K562 (cell line): ENCODE data around the gene GPR139. TPM values are rescaled to one million over a fixed set of nuclear protein-coding genes. Genes with fewer than 3 reads are reported as not detected.

ENCODE experiments used
- ATAC-seq: fragments of 200-7000 bp; cut with Tn5 transposase; 3 replicates; pipeline ENCODE4 v1.9.1; 2020; ENCODE audit warnings: moderate library complexity
- BruUV-seq: library from RNA; stranded (reverse); fragments of 400-500 nt; replicated peaks from 2 replicates; lab custom pipeline; 2021; lab: Mats Ljungman, UMichigan
- CTCF ChIA-PET: fragments of 300-600 bp; formaldehyde crosslinking; extraction: SDS; loops from one replicate; lab custom pipeline; 2021; ENCODE audit warnings: low intra/inter-chr PET ratio; lab: Yijun Ruan, JAX
- POLR2A ChIA-PET: fragments of 300-600, 350-650 bp; sonication (Branson Sonifier 250); formaldehyde crosslinking; extraction: SDS; loops from one replicate; lab custom pipeline; 2021; ENCODE audit warnings: antibody characterized with exemption, inconsistent platforms; lab: Yijun Ruan, JAX
- DNase-seq, 4 experiments: peaks; one replicate each; pipeline versions ENCODE4 v3.0.0 to v3.0.0-alpha.2; 2011 to 2018; ENCODE audit warnings: low spot score in 3 of 4, mixed read lengths in 3 of 4; ENCODE audit errors: extremely low read depth in 1 of 4
- FAIRE-seq: peaks from 2 replicates; lab custom pipeline; 2011; peaks lifted over from hg19 to GRCh38; lab: Jason Lieb, UNC
- H2AFZ ChIP-seq: 2 replicates; pipeline ENCODE4 v1.6.0; 2011; ENCODE audit warnings: low read depth, low read length, control low read depth, inconsistent platforms
- H3K27ac ChIP-seq: fragments of 200-600 bp; 3 replicates; pipeline ENCODE4 v1.8.0; 2011; ENCODE audit warnings: low read depth, mild to moderate bottlenecking, control low read depth, inconsistent platforms, low read length, moderate library complexity, mixed read lengths; ENCODE audit errors: extremely low read depth
- H3K27me3 ChIP-seq, 2 experiments: fragments of 300-600 bp in 1 of 2; 2 replicates in 1 of 2; 3 replicates in 1 of 2; pipeline versions ENCODE4 v1.6.0 to v1.8.0; 2011; ENCODE audit warnings: inconsistent platforms in 2 of 2, low read length in 2 of 2, mild to moderate bottlenecking in 1 of 2, mixed read lengths in 1 of 2, moderate library complexity in 1 of 2; ENCODE audit not compliant: control insufficient read depth in 2 of 2, insufficient read depth in 2 of 2
- H3K36me3 ChIP-seq: fragments of 300-600 bp; 3 replicates; pipeline ENCODE4 v1.8.0; 2011; ENCODE audit warnings: mild to moderate bottlenecking, low read length, inconsistent platforms; ENCODE audit not compliant: control insufficient read depth, insufficient read depth
- H3K4me1 ChIP-seq, 2 experiments: fragments of 200-600 bp in 1 of 2; replicated peaks in 1 of 2; 2 replicates in 1 of 2; 3 replicates in 1 of 2; pipeline versions ENCODE4 v1.5.1 to v1.8.0; 2011; ENCODE audit warnings: inconsistent platforms in 2 of 2, low read length in 2 of 2, mild to moderate bottlenecking in 1 of 2, mixed read lengths in 1 of 2, moderate library complexity in 1 of 2; ENCODE audit not compliant: control insufficient read depth in 2 of 2, insufficient read depth in 2 of 2
- H3K4me2 ChIP-seq: 2 replicates; pipeline ENCODE4 v1.6.1; 2011; ENCODE audit warnings: low read length, control low read depth, inconsistent platforms, mixed read lengths; ENCODE audit not compliant: insufficient read depth
- H3K4me3 ChIP-seq: fragments of 200-600 bp; sonication (generic), shearing (Covaris generic); 2 replicates; pipeline ENCODE4 v1.5.1; 2016; ENCODE audit warnings: control low read depth, inconsistent platforms
- H3K79me2 ChIP-seq: fragments of 200-600 bp; 3 replicates; pipeline ENCODE4 v1.8.0; 2011; ENCODE audit warnings: low read length, inconsistent platforms; ENCODE audit not compliant: control insufficient read depth, insufficient read depth
- H3K9ac ChIP-seq, 2 experiments: 2 replicates each; pipeline versions ENCODE4 v1.6.0 to v1.6.1; 2011; ENCODE audit warnings: low read depth in 2 of 2, low read length in 2 of 2, control low read depth in 1 of 2, inconsistent platforms in 1 of 2, mild to moderate bottlenecking in 1 of 2, mixed read lengths in 1 of 2; ENCODE audit not compliant: insufficient read depth in 1 of 2
- H3K9me1 ChIP-seq: one replicate; pipeline ENCODE4 v1.6.0; 2011; ENCODE audit warnings: inconsistent platforms, mild to moderate bottlenecking, low read length, moderate library complexity; ENCODE audit not compliant: control insufficient read depth, insufficient read depth
- H3K9me3 ChIP-seq: replicated peaks from 2 replicates; pipeline ENCODE4 v1.5.1; 2011; ENCODE audit warnings: low read depth, low read length, inconsistent platforms; ENCODE audit not compliant: control insufficient read depth, insufficient read depth
- H4K20me1 ChIP-seq: replicated peaks from 2 replicates; pipeline ENCODE4 v1.6.1; 2011; ENCODE audit warnings: low read length, inconsistent platforms, mixed read lengths; ENCODE audit not compliant: control insufficient read depth, insufficient read depth
- ASH1L ChIP-seq: fragments of 450-650 bp; IDR thresholded peaks from 2 replicates; pipeline ENCODE4 v1.6.1; 2018; ENCODE audit warnings: borderline replicate concordance, mild to moderate bottlenecking, low read depth; ENCODE audit not compliant: partially characterized antibody
- ATF1 ChIP-seq, 2 experiments: fragments of 450-650 bp in 1 of 2; IDR thresholded peaks; 2 replicates each; pipeline ENCODE4 v1.6.1; 2016; ENCODE audit warnings: missing compliant biosample characterization in 1 of 2, missing genetic modification characterization in 1 of 2
- ATF7 ChIP-seq: fragments of 450-650 bp; IDR thresholded peaks from 2 replicates; pipeline ENCODE4 v1.7.1; 2014; ENCODE audit warnings: mild to moderate bottlenecking, moderate library complexity
- CREM ChIP-seq: IDR thresholded peaks from 2 replicates; pipeline ENCODE4 v1.6.1; 2014; ENCODE audit warnings: antibody characterized with exemption, low read depth
- CTBP1 ChIP-seq: fragments of 450-650 bp; IDR thresholded peaks from 2 replicates; pipeline ENCODE4 v1.6.1; 2016; ENCODE audit warnings: borderline replicate concordance
- HDAC2 ChIP-seq: fragments of 450-650 bp; IDR thresholded peaks from 2 replicates; pipeline ENCODE4 v1.6.1; 2016; ENCODE audit warnings: mild to moderate bottlenecking
- HDGF ChIP-seq: fragments of 450-650 bp; IDR thresholded peaks from 2 replicates; pipeline ENCODE4 v1.6.1; 2016
- KLF10 ChIP-seq: fragments of 250-450 bp; sonication (Bioruptor Pico); IDR thresholded peaks from 2 replicates; pipeline ENCODE4 v1.6.1; 2021; ENCODE audit warnings: matching md5 sums
- L3MBTL2 ChIP-seq: fragments of 450-650 bp; IDR thresholded peaks from 2 replicates; pipeline ENCODE4 v1.6.1; 2016; ENCODE audit warnings: mild to moderate bottlenecking, moderate library complexity
- MAFF ChIP-seq: IDR thresholded peaks from 2 replicates; pipeline ENCODE4 v1.6.1; 2012; ENCODE audit warnings: low read length, improper control_type of control experiment
- MAFK ChIP-seq: IDR thresholded peaks from 2 replicates; pipeline ENCODE4 v1.6.1; 2011; ENCODE audit warnings: low read length, improper control_type of control experiment
- NCOA1 ChIP-seq: fragments of 450-650 bp; IDR thresholded peaks from 2 replicates; pipeline ENCODE4 v1.6.1; 2016; ENCODE audit warnings: low read depth
- NEUROD1 ChIP-seq: fragments of 150-350 bp; IDR thresholded peaks from 2 replicates; pipeline ENCODE4 v1.6.1; 2014; ENCODE audit warnings: borderline replicate concordance, low read length, low read depth; ENCODE audit not compliant: partially characterized antibody
- NFE2L1 ChIP-seq: fragments of 450-650 bp; IDR thresholded peaks from 2 replicates; pipeline ENCODE4 v1.6.1; 2016; ENCODE audit warnings: missing genetic modification characterization, low read depth, mild to moderate bottlenecking, missing compliant biosample characterization, moderate library complexity, borderline replicate concordance
- RAD51 ChIP-seq: fragments of 450-650 bp; IDR thresholded peaks from 2 replicates; pipeline ENCODE4 v1.7.1; 2016; ENCODE audit warnings: low read depth, mild to moderate bottlenecking, borderline replicate concordance
- SETDB1 ChIP-seq: IDR thresholded peaks from one replicate; pipeline ENCODE4 v1.6.1; 2012; ENCODE audit warnings: low read length, control low read depth, inconsistent platforms
- SMARCC2 ChIP-seq: fragments of 450-650 bp; IDR thresholded peaks from 2 replicates; pipeline ENCODE4 v1.6.1; 2017; ENCODE audit warnings: antibody characterized with exemption, moderate library complexity, mild to moderate bottlenecking, low read depth
- ZEB2 ChIP-seq: fragments of 450-650 bp; IDR thresholded peaks from 2 replicates; pipeline ENCODE4 v1.6.1; 2016
- ZNF347 ChIP-seq: fragments of 450-650 bp; formaldehyde crosslinking; IDR thresholded peaks from 2 replicates; pipeline ENCODE4 v1.4.0; 2020; ENCODE audit warnings: low read depth, mild to moderate bottlenecking, moderate library complexity
- WGBS: fragments of 100-300 bp; shearing (Covaris generic); methylation state at CpG from one replicate; pipeline ENCODE4 v1.1.6; 2016; ENCODE audit warnings: low coverage, mixed read lengths; ENCODE audit not compliant: insufficient coverage; ENCODE audit errors: missing lambda C conversion rate; 5-methylcytosine and 5-hydroxymethylcytosine counted together
- in situ Hi-C: fragments of 300-500 bp; cut with MboI; formaldehyde crosslinking; loops from 4 replicates; pipeline ENCODE4 v1.15.0; 2018; ENCODE audit warnings: inconsistent platforms, mixed read lengths
- intact Hi-C: fragments of 100-400 bp; cut with micrococcal nuclease; formaldehyde crosslinking; loops from 2 replicates; pipeline ENCODE4 v1.14.2; 2022
- polyA plus RNA-seq, 8 experiments: library from polyadenylated mRNA; depleted of rRNA in 4 of 8; stranded (reverse) in 5 of 8; unstranded in 3 of 8; fragments of >200 nt; fragmentation: Nextera tagmentation in 2 of 8; fragmentation: Illumina TruSeq in 1 of 8; extraction: Ambion mirVana in 2 of 8; extraction: Trizol in 1 of 8; gene quantifications; 2 replicates each; pipeline versions ENCODE4 v1.2.1 to v1.2.3, GENCODE V29; 2011 to 2014; ENCODE audit warnings: inconsistent platforms in 1 of 8, missing spikeins in 1 of 8
- total RNA-seq, 7 experiments: library from RNA; depleted of rRNA in 6 of 7; stranded (reverse); fragments of >200 nt in 6 of 7; fragmentation: Illumina TruSeq in 2 of 7; extraction: Trizol in 2 of 7; gene quantifications; 2 replicates each; pipeline versions ENCODE4 v1.2.1 to v1.2.3, GENCODE V29; 2011 to 2021; ENCODE audit warnings: low replicate concordance in 1 of 7
- TF ChIP-seq, protein P1 (sequence below): sonication (generic); formaldehyde crosslinking; IDR thresholded peaks from 2 replicates; pipeline ENCODE4 v1.8.1; 2023; ENCODE audit warnings: mild to moderate bottlenecking, missing genetic modification reagents, moderate library complexity
- TF ChIP-seq, protein P2 (sequence below), 2 experiments: fragments of 450-650 bp in 1 of 2; sonication (generic) in 1 of 2; formaldehyde crosslinking in 1 of 2; IDR thresholded peaks in 1 of 2; conservative IDR thresholded peaks in 1 of 2; 2 replicates each; pipeline versions ENCODE4 v1.6.1 to v1.8.1; 2016 to 2023; ENCODE audit warnings: mild to moderate bottlenecking in 2 of 2, moderate library complexity in 2 of 2, inconsistent platforms in 1 of 2, missing genetic modification reagents in 1 of 2

The GPR139 gene
- total and polyA plus RNA-seq, 9 of the 15 experiments (the other 6 are each of a cell fraction or from before 2014, with no cell fraction given), result not detected

DNA sequence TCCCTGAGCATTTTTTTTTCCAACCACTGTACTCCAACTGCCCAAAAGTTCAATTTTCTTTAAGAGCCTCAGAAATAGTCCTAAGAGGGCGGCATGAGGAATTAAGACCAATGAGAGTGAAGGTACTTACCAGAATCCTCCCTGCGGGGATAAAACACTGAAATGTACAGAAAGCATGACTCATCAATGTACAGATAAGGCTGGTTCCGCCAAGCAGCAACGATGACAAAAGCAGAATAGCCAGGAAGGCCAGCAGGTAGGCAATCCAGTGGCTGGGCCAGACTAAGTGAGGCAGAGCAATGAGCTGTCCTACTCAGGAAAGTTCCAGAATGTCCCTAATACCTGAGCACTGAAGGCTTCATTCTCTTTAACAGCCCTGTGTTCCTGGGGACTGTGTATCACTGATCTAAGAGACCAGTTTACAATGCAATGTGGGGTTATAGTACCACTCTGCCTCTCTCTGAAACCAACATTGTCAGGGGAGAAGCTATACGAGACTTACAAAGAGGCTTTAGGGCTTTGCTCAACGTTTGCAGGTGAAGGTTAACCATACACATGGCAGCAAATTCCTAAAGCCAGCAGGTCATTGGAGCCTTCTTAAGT lies 11.0 kb upstream of the GPR139 start:
- FAIRE-seq (peak; percentile 96), DNase-seq (peak; percentile 64 to 79 (median 71)), ATAC-seq (peak; percentile 97)
- Histone ChIP-seq H3K27me3 (peaks cover 3 to 5% of the 10 kb centered on the region in 2 experiments; a peak in 2 of 5 replicates), H3K4me3 (no peak overlapping the region), H3K9me1 (no peaks in the 10 kb centered on the region), H2AFZ (peak overlapping the region; percentile 87), H3K4me2 (no peak overlapping the region; the same call in 1 of the 2 replicates), H3K79me2 (no peaks in the 10 kb centered on the region), H3K27ac (peak overlapping the region; percentile 41; the same call in 2 of the 3 replicates), H3K36me3 (no peaks in the 10 kb centered on the region), H3K4me1 (peaks cover 0 to 9% of the 10 kb centered on the region in 2 experiments; a peak in 3 of 5 replicates), H3K9me3 (no peaks in the 10 kb centered on the region), H3K9ac (no peak overlapping the region), H4K20me1 (no peaks in the 10 kb centered on the region)
- in situ Hi-C loops (no loop called here), intact Hi-C loops (no loop called here)
- BruUV-seq, result no TSS peak
- CTCF ChIA-PET, result no interaction called here
- POLR2A ChIA-PET, result interaction anchor here (0.9 to 1.7 kb wide), 2 partner anchors 11 to 22 kb away, joined by 3 to 4 read pairs; no protein-coding TSS in a partner anchor
- WGBS, result 4% methylated on average over 6 of the region's 6 CpGs
- TF ChIP-seq NFE2L1 (tag) (peak; percentile 74), KLF10 (CRISPR knock-in tag) (no peak), ASH1L (no peak), ATF1 (CRISPR knock-in tag; IDR thresholded peaks at IDR 0.05) (no peak), ATF1 (tag; IDR thresholded peaks at IDR 0.05) (peak; percentile 31; the same call in 1 of the 2 replicates), ATF7 (peak; percentile 68), ZEB2 (peak; percentile 48; the same call in 1 of the 2 replicates), SMARCC2 (peak; percentile 71; the same call in 1 of the 2 replicates), L3MBTL2 (0 out of 2 replicates have a peak, but pooled peaks have one; percentile 11), CREM (0 out of 2 replicates have a peak, but pooled peaks have one; percentile 24), CTBP1 (peak; percentile 63; the same call in 1 of the 2 replicates), NEUROD1 (peak; percentile 22), SETDB1 (no peak), HDGF (0 out of 2 replicates have a peak, but pooled peaks have one; percentile 18), NCOA1 (no peak), ZNF347 (no peak), RAD51 (no peak), MAFK (peak; percentile 85), MAFF (peak; percentile 89), HDAC2 (0 out of 2 replicates have a peak, but pooled peaks have one; percentile 39)
- TF ChIP-seq, protein P1, sequence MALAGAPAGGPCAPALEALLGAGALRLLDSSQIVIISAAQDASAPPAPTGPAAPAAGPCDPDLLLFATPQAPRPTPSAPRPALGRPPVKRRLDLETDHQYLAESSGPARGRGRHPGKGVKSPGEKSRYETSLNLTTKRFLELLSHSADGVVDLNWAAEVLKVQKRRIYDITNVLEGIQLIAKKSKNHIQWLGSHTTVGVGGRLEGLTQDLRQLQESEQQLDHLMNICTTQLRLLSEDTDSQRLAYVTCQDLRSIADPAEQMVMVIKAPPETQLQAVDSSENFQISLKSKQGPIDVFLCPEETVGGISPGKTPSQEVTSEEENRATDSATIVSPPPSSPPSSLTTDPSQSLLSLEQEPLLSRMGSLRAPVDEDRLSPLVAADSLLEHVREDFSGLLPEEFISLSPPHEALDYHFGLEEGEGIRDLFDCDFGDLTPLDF (CRISPR knock-in tag), result no peak
- TF ChIP-seq, protein P2, sequence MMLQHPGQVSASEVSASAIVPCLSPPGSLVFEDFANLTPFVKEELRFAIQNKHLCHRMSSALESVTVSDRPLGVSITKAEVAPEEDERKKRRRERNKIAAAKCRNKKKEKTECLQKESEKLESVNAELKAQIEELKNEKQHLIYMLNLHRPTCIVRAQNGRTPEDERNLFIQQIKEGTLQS (IDR thresholded peaks at IDR 0.05), result peak; percentile 98
- TF ChIP-seq, protein P2 (CRISPR knock-in tag; conservative IDR thresholded peaks at IDR 0.05), result peak; percentile 65; the same call in 1 of the 2 replicates
